HEK293 (cell line): ENCODE measurements around the gene XKR3.
"Not testable (repeated sequence)": the region's sequence is repeated elsewhere in the genome, so short reads cannot be mapped to it uniquely, and the experiment has no call there.

Experiments
- CTCF ChIA-PET: fragments of 350-600 bp; formaldehyde crosslinking; extraction: SDS; loops from one replicate; lab custom pipeline; 2021; ENCODE audit warnings: antibody characterized with exemption; lab: Yijun Ruan, JAX
- POLR2A ChIA-PET: fragments of 300-600 bp; formaldehyde crosslinking; extraction: SDS; loops from one replicate; lab custom pipeline; 2020; ENCODE audit warnings: antibody characterized with exemption, inconsistent platforms; lab: Yijun Ruan, JAX
- H3K27ac ChIP-seq: fragments of 200-500 bp; sonication (Bioruptor generic); 2 replicates; pipeline ENCODE4 v1.5.1; 2014; ENCODE audit warnings: low read depth, low read length, control low read depth, inconsistent platforms; ENCODE audit errors: extremely low read depth
- H3K36me3 ChIP-seq, 2 experiments: fragments of 200-500 bp in 1 of 2; sonication (Bioruptor generic) in 1 of 2; 1 replicate in 1 of 2; 2 replicates in 1 of 2; pipeline ENCODE4 v1.5.1; 2014 to 2017; ENCODE audit warnings: inconsistent platforms in 2 of 2, low read length in 2 of 2; ENCODE audit not compliant: control insufficient read depth in 2 of 2, insufficient read depth in 1 of 2
- H3K4me1 ChIP-seq: fragments of 200-500 bp; sonication (Bioruptor generic); 2 replicates; pipeline ENCODE4 v1.5.1; 2014; ENCODE audit warnings: mild to moderate bottlenecking, low read length, inconsistent platforms; ENCODE audit not compliant: control insufficient read depth, insufficient read depth
- H3K4me3 ChIP-seq: 2 replicates; pipeline ENCODE4 v1.5.1; 2011; ENCODE audit warnings: low read depth, mild to moderate bottlenecking, control low read depth, low read length, moderate library complexity
- H3K9me3 ChIP-seq: fragments of 200-500 bp; sonication (Bioruptor generic); 2 replicates; pipeline ENCODE4 v1.5.1; 2014; ENCODE audit warnings: low read depth, low read length, inconsistent platforms; ENCODE audit not compliant: control insufficient read depth, insufficient read depth
- BCL11A ChIP-seq: fragments of 450-650 bp; formaldehyde crosslinking; IDR thresholded peaks from 2 replicates; pipeline ENCODE4 v1.5.1; 2016; ENCODE audit warnings: low read depth, missing biosample characterization, missing genetic modification characterization
- GLI2 ChIP-seq: fragments of 450-650 bp; formaldehyde crosslinking; IDR thresholded peaks from 2 replicates; pipeline ENCODE4; 2017; ENCODE audit warnings: missing biosample characterization, missing genetic modification characterization, low read depth, borderline replicate concordance
- ZBTB21 ChIP-seq: fragments of 450-650 bp; formaldehyde crosslinking; IDR thresholded peaks from 2 replicates; pipeline ENCODE4 v1.5.1; 2017; ENCODE audit warnings: missing biosample characterization, missing genetic modification characterization
- ZNF112 ChIP-seq: fragments of 450-650 bp; formaldehyde crosslinking; IDR thresholded peaks from 2 replicates; pipeline ENCODE4 v1.5.0; 2017; ENCODE audit warnings: missing biosample characterization, missing genetic modification characterization
- ZNF184 ChIP-seq: fragments of 450-650 bp; IDR thresholded peaks from 2 replicates; pipeline ENCODE4 v1.5.1; 2018; ENCODE audit warnings: missing biosample characterization, mild to moderate bottlenecking, missing genetic modification characterization
- ZNF426 ChIP-seq: fragments of 450-650 bp; formaldehyde crosslinking; IDR thresholded peaks from 2 replicates; pipeline ENCODE4 v1.5.1; 2017; ENCODE audit warnings: missing biosample characterization, missing genetic modification characterization, mild to moderate bottlenecking, inconsistent platforms, moderate library complexity
- ZNF600 ChIP-seq: fragments of 450-650 bp; formaldehyde crosslinking; IDR thresholded peaks from 2 replicates; pipeline ENCODE4 v1.5.1; 2016; ENCODE audit warnings: missing biosample characterization, missing genetic modification characterization
- ZNF692 ChIP-seq: fragments of 450-650 bp; formaldehyde crosslinking; IDR thresholded peaks from 2 replicates; pipeline ENCODE4 v1.5.1; 2016; ENCODE audit warnings: missing biosample characterization, missing genetic modification characterization
- ZNF777 ChIP-seq: fragments of 450-650 bp; formaldehyde crosslinking; IDR thresholded peaks from 2 replicates; pipeline ENCODE4 v1.5.1; 2017; ENCODE audit warnings: missing biosample characterization, missing genetic modification characterization, borderline replicate concordance
- ZNF843 ChIP-seq: fragments of 450-650 bp; formaldehyde crosslinking; IDR thresholded peaks from 2 replicates; pipeline ENCODE4 v1.5.1; 2016; ENCODE audit warnings: missing biosample characterization, missing genetic modification characterization
- ZSCAN16 ChIP-seq: fragments of 450-650 bp; formaldehyde crosslinking; IDR thresholded peaks from 2 replicates; pipeline ENCODE4 v1.5.1; 2016; ENCODE audit warnings: missing biosample characterization, missing genetic modification characterization
- ZSCAN5A ChIP-seq: fragments of 450-650 bp; formaldehyde crosslinking; IDR thresholded peaks from 2 replicates; pipeline ENCODE4 v1.5.1; 2016; ENCODE audit warnings: missing biosample characterization, missing genetic modification characterization
- TF ChIP-seq, protein P1 (sequence below): fragments of 450-650 bp; formaldehyde crosslinking; IDR thresholded peaks from 2 replicates; pipeline ENCODE4 v1.5.1; 2017; ENCODE audit warnings: missing biosample characterization, missing genetic modification characterization
- TF ChIP-seq, protein P2 (sequence below): fragments of 450-650 bp; formaldehyde crosslinking; IDR thresholded peaks from 2 replicates; pipeline ENCODE4 v1.5.1; 2016; ENCODE audit warnings: missing biosample characterization, missing genetic modification characterization, low read depth

Gene XKR3

GRCh38 chr22:16866167-16866566, 41.0 kb upstream of the XKR3 start:
- POLR2A ChIA-PET, result no interaction called here
- H3K36me3 ChIP-seq, result no peaks in the 10 kb centered on the region
- H3K4me3 ChIP-seq, result no peak overlapping the region
- TF ChIP-seq, protein P1, sequence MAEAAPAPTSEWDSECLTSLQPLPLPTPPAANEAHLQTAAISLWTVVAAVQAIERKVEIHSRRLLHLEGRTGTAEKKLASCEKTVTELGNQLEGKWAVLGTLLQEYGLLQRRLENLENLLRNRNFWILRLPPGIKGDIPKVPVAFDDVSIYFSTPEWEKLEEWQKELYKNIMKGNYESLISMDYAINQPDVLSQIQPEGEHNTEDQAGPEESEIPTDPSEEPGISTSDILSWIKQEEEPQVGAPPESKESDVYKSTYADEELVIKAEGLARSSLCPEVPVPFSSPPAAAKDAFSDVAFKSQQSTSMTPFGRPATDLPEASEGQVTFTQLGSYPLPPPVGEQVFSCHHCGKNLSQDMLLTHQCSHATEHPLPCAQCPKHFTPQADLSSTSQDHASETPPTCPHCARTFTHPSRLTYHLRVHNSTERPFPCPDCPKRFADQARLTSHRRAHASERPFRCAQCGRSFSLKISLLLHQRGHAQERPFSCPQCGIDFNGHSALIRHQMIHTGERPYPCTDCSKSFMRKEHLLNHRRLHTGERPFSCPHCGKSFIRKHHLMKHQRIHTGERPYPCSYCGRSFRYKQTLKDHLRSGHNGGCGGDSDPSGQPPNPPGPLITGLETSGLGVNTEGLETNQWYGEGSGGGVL, result no peak
- TF ChIP-seq ZSCAN5A (tag by site-specific recombination), result no peak
- no peak for TF ChIP-seq ZNF777 (tag by site-specific recombination)
- no peak for TF ChIP-seq ZNF426 (tag by site-specific recombination)
- no peak for TF ChIP-seq ZNF112
- TF ChIP-seq, all 188 proteins: peak for 0
- no peaks in the 10 kb centered on the region for H3K4me1 ChIP-seq
- no peaks in the 10 kb centered on the region for H3K9me3 ChIP-seq
- H3K27ac ChIP-seq, result no peak overlapping the region
- CTCF ChIA-PET, result interaction anchor here (0.7 kb wide), 1 partner anchor 11 kb away, joined by 4 read pairs; no protein-coding TSS in a partner anchor

DNA sequence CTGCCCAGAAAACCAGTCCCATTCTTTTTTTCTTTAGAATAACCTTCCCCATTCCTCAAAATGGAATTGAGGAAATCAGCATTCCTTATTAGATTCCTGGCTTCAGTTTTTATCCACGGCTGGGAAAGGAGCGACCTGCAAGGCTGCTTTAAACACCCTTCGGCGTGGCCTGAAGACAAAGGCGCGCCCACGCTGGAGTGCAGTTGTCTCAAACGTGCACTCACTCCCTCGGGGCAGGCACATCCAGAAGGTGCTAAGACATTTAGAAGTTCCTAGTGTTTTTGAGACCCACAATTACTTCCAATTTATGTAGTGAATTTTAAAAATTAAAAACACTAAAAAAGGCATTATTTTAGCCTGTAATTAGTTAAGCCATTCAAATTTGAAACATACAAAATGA, 31.6 kb upstream of the XKR3 start:
- H3K4me1 ChIP-seq, CTCF ChIA-PET, H3K4me3 ChIP-seq, H3K27ac ChIP-seq, H3K9me3 ChIP-seq, POLR2A ChIA-PET, H3K36me3 ChIP-seq: not testable (repeated sequence)

- CTCF ChIA-PET, result no interaction called here
- no peak for TF ChIP-seq ZNF843 (tag by site-specific recombination)
- TF ChIP-seq ZSCAN16 (tag by site-specific recombination), result no peak
- TF ChIP-seq ZNF184 (tag by site-specific recombination), result no peak
- no peak for TF ChIP-seq BCL11A (tag by site-specific recombination)
- no peak for TF ChIP-seq ZBTB21
- TF ChIP-seq ZNF692 (tag by site-specific recombination), result no peak
- TF ChIP-seq, protein P2, sequence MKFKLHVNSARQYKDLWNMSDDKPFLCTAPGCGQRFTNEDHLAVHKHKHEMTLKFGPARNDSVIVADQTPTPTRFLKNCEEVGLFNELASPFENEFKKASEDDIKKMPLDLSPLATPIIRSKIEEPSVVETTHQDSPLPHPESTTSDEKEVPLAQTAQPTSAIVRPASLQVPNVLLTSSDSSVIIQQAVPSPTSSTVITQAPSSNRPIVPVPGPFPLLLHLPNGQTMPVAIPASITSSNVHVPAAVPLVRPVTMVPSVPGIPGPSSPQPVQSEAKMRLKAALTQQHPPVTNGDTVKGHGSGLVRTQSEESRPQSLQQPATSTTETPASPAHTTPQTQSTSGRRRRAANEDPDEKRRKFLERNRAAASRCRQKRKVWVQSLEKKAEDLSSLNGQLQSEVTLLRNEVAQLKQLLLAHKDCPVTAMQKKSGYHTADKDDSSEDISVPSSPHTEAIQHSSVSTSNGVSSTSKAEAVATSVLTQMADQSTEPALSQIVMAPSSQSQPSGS (tag by site-specific recombination), result no peak
- TF ChIP-seq GLI2 (tag by site-specific recombination), result no peak
- no peak for TF ChIP-seq ZNF600
- H3K36me3 ChIP-seq, result no peaks in the 10 kb centered on the region
- H3K4me1 ChIP-seq, result no peaks in the 10 kb centered on the region
- H3K27ac ChIP-seq, result no peak overlapping the region
- no peak overlapping the region for H3K4me3 ChIP-seq
- POLR2A ChIA-PET, result no interaction called here
- no peaks in the 10 kb centered on the region for H3K9me3 ChIP-seq
Observed at GRCh38 chr22:16854631-16855030, 29.4 kb upstream of the XKR3 start.

DNA sequence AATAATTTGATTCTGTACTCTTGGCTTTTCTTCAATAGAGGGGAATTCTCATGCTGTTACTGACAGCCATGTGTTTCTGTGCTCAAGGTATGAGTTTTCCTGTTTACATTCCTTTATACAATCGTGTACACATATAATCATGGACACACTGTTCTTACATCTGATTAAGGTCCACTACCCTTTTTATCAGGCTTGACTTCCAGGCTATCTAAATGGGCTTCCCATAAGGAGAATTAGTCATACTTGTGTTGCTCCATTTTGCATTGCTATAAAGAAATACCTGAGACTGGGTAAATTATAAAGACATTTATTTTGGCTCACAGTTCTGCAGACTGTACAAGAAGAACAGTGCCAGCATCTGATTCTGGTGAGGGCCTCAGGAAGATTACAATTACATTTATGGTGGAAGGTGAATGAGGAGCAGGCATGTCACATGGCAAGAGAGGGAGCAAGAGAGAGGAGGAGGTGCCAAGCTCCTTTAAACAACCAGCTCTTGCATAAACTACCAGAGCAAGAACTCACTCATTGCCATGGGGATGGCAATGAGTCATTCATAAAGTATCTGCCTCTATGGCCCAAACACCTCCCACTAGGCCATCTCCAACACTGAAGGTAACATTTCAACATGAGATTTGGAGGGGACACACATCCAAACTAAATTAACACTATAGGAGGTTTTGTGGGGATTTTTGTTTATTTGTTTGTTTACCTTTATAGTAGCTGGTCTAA, 26.2 kb upstream of the XKR3 start:
- POLR2A ChIA-PET, H3K9me3 ChIP-seq, H3K27ac ChIP-seq, H3K36me3 ChIP-seq, H3K4me1 ChIP-seq, H3K4me3 ChIP-seq, CTCF ChIA-PET: not testable (repeated sequence)
